Left colon (tissue), 2 donors: ENCODE data around the gene NPB. TPM values are rescaled to one million over a fixed set of nuclear protein-coding genes. Genes with fewer than 3 reads are reported as not detected.
A peak's percentile ranks its signal among the peaks of the same experiment; 100 is the strongest.

Experiments used
- ATAC-seq: fragments of 200-7000 bp; cut with Tn5 transposase; one replicate; pipeline ENCODE4 v1.9.1; 2020; ENCODE audit warnings: mild to moderate bottlenecking, moderate library complexity
- DNase-seq, 2 donors: peaks; one replicate each; pipeline ENCODE4 v3.0.0-alpha.2; 2020
- intact Hi-C, 2 donors: fragments of 100-400 bp; cut with DNase I in 1 of 2; cut with micrococcal nuclease in 1 of 2; formaldehyde crosslinking; loops; one replicate each; pipeline versions ENCODE4 v1.11.2 to v1.14.0; 2022; cut with DNase I, micrococcal nuclease
- total RNA-seq, 2 donors: library from RNA; stranded (reverse); fragmentation: NEBNext Ultra II Directional; extraction: Animal tissue kit (Norgen Biotek cat#: 25700); gene quantifications; one replicate each; pipeline ENCODE4 v1.2.1, GENCODE V29; 2021
- donor health status: DM: no; HTN: no; CAD: no.
- donor health status: DM: yes; HTN: yes; CAD: no.

Gene NPB
- total RNA-seq, 2 donors from 2014 or later = 0.11 TPM; not detected in 1

GRCh38 chr17:81868674-81869220 is 33.3 kb upstream of the NPB start:
- DNase-seq (peak in 1 of 2 donors; percentile 48), ATAC-seq (no peak)
- intact Hi-C loops = no loop called here

DNA sequence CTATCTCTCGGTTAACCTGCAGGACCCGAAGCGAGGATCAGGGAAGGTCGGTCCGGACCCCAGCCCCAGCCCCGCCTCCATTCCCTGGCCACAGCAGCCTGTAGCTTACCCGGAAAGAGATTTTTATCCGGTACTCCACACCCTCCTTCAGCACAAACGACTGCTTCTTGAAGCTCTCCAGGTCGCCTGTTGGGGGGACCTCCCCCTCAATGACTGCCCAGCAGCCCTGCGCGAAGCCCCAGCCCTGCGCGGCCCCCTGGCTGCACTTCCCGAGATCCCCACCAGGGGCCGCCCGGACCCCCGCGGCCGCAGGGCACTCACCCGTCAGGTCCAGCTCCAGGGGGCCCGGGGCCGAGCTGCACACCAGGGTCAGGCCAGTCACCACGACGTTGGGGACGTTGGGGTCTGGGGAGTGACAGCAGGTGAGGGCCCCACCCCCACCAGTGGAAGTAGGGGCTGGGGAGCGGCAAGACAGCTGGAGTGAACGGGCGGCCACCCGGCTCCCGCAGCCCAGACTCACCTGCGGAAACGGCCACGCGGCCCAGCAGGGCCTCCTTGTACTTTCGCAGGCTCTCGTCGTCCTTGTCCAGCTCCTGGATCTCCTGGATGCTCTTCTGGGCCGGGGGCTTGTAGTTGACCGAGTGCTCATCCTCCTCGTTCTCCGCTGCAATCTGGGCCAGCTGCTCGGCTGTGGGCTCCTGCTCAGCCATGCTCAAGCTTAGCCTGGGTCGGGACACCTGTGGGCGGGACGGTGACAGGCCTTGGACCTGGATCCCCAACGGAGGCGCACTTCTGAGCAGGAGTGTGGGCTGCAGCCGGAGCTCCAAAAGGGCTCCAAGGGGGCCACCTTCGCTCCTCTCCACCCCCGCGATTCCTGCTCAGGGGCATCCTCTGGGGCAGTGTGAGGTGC is 32.6 kb upstream of the NPB start:
- ATAC-seq = no peak
- peak in 1 of 2 donors; percentile 51 for DNase-seq
- intact Hi-C loops = no loop called here

DNA sequence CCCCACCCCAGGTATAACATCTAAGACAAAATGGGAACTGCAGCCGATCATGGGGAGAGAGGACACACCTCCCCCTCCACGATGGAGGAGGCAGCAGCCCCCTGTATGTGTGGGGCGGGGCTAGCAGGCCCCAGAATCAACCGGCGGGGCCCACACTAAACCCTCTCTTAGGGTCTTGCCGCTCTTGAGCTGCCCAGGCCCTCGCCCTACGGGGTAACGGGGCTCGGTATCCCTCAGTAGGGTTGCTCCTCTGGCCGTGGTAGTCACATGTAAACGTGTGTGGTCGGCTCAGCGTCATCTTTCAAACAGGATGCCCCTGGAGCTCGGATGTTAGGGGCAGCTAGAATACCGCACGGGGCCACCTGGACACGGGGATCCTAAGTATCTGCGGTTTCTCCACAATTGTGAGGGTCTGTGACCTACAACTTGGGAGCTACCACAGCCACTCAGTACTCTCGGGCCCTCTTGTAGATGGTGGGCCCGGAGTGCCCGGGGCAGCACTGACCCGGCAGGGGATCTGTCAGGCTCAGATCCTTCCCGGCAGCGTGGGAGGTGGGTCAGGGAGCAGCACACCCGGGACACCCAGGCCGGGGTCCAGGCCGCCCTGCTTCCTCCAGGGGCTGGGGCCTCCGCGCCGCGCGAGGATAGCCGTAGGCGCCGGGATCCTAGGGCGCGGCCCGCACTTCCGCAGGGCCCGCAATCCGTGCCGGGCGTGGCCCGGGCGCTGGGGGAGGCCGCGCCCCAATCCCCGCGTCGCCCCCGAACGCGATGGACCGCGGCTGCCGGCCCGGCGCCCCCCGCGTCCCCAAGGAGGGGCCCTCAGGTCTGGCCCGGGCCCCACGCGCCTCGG is 31.7 kb upstream of the NPB start:
- intact Hi-C loops = no loop called here
- ATAC-seq = peak; percentile 22
- peak; percentile 49 to 67 for DNase-seq

DNA sequence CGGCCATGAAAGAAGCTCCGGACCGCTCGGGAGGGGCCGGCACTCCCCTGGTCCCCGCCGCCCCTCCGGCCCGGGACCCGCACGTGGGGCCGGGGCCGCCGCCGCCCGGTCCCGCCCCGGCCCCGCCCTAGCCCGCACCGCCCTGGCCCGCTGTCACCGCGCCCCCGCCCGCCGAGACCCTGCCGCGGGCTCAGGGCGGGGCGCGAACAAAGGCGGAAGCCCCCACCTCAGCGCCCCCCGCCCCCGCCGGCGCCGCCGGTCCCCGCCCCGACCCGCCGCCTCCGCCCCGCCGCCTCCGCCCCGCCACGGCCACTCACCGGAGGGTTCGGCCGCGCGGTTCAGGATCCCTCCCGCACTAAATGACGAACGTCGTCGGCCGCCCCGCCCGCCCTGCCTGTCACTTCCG is 31.1 kb upstream of the NPB start, which contains the start of gene ARHGDIA:
TSS of gene ARHGDIA (minus strand) at position 357 of the 406 bp plus-strand sequence. CDS start 1,407 bp downstream, outside the sequence.
- intact Hi-C loops = no loop called here
- ATAC-seq (peak; percentile 53), DNase-seq (no peak)

- peak; percentile 94 to 97 for DNase-seq
- peak; percentile 30 for ATAC-seq
- intact Hi-C loops = no loop called here
Observed at GRCh38 chr17:81871387-81872230, 30.4 kb upstream of the NPB start.

DNA sequence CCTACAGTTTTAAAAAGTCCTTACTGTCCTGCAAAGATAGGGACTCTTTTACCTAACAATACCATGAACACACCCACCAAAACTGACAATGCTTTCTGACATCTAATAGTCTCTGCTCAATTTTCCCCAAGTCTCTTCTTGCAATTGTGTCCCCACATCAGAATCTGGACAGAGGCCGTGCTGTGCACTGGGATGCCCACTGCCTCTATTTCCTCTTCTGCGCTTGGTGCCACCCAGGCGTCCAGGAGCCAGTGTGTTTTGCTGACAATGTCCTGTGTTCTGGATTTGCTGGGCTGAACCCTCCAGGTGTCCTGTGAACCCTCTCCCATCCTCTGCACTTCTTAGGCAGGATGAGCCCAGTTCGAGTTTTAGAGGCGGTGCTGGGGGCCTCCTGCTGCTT is 24.5 kb upstream of the NPB start:
- DNase-seq = no peak
- intact Hi-C loops = no loop called here
- no peak for ATAC-seq

DNA sequence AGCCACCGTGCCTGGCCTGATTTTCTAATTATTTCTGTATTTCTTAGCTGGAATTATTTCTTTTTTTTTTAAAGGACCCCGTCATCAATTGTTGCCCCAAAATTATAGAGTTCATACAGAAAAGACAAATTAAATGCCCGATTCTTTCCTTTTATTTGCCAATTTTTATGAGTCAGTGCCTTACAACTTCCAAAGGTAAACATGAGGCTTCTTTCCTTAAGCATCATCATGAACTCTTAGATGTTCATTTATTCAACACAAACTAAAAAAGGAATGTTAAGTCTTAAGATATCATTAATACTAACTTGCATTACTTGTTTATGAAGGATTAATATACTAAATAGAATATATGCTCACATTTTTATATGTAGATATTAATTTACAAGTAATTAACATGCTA is 23.7 kb upstream of the NPB start:
- DNase-seq (no peak), ATAC-seq (no peak)
- intact Hi-C loops = no loop called here

GRCh38 chr17:81879121-81879520 is 22.9 kb upstream of the NPB start:
- ATAC-seq (peak; percentile 26), DNase-seq (no peak)
- intact Hi-C loops = no loop called here

GRCh38 chr17:81884520-81884919 is 17.5 kb upstream of the NPB start:
- ATAC-seq (peak; percentile 16), DNase-seq (no peak)
- intact Hi-C loops = no loop called here

GRCh38 chr17:81884968-81885367 is 17.1 kb upstream of the NPB start:
- intact Hi-C loops = no loop called here
- DNase-seq (no peak), ATAC-seq (no peak)

- intact Hi-C loops = no loop called here
- DNase-seq (no peak), ATAC-seq (no peak)
Observed at GRCh38 chr17:81885454-81885853, 16.6 kb upstream of the NPB start.

DNA sequence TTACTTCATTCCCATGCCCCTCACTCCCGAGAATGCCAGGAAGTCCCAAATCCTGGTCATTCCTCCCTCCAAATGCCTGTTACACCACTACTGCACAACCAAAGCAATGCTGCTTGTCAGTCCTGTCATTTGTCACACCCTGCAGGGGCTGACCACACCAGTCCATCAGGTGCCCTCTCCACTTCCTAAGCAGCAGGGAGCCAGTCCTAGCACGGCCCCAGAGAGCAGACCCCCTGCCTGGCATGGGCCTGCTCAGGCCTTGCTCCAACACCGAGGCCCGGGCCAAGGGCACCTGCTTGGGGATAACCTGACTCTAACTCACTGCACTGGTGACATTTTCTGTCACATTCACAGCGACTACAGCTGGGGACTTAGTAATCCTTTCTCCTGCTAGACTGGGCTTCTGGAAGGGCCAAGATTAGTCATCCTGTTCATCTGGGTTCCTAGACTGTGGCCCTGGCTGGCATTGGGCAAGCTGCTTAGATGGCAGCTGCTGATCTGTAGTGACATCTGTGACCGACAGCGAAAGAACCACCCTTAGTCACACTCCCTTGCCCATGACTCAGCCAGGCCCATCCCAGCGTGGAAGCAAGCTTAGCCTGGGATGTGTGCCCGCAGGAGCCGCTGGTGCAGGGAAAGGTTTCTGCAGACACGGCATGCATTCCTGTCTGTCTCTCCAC is 16.0 kb upstream of the NPB start:
- peak; percentile 10 for ATAC-seq
- DNase-seq = no peak
- intact Hi-C loops = no loop called here

- intact Hi-C loops = no loop called here
- ATAC-seq (no peak), DNase-seq (no peak)
Observed at GRCh38 chr17:81888105-81888987, 13.7 kb upstream of the NPB start.

GRCh38 chr17:81888988-81889595 is 12.9 kb upstream of the NPB start:
- intact Hi-C loops = no loop called here
- DNase-seq (no peak), ATAC-seq (no peak)

DNA sequence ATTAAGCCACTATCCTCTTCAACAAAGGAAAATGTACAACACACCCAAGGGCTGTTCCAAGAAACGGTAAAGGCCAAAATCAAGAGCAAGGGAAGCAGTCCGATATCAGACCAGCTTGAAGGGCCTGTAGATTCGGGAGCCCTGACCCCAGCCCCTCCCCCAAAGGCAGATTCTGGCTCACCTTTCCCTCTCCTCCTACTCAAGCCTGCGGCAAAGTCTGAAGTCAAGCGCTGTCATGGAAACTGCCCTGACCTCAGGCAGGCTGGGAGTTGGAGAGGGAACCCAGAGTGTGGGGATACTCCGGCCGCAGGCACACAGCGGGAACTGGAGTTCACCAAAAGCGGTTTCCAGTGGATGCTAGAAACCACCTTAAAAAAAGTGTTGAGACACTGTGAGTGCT is 12.4 kb upstream of the NPB start:
- ATAC-seq (no peak), DNase-seq (no peak)
- intact Hi-C loops = no loop called here

DNA sequence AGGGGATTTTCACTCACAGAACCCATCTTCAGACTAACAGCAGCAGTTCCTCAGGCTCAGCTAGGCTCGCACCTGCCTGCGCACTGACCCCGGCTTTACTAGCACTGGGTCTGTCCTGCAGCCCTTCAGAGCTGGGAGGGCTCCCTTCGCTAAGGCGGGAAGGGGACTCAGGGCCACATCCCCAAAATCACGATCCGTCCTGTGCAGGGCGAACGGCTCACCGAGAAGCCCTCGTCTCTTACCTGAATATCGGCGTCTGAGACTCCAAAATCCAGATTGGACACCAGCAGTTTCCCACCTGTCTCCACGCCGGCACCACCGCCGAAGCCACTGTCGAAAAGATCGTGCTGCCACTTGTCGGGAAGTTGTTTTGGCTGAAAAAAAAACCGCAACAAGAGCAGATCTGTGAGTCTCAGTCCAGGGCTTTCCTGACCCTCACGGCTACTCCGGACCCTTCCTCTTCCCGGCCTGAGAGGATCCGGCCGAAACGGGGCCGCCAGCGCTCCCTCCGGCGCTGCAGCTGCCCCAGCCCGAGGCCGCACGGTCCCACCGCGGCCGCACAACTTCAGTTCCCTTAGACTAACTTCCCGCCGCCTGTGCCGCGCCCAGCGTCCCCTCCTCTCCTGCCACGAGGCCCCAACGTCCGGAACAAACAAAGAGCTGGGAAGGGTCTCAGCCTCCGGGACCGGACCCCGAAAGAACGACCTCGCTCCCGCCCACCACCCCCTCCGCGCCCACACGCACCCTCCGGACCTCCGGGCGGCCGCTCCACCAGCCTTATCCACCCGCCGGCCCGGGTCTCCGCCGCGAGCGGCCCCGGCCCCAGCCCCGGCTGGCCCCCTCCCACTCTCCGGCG is 11.4 kb upstream of the NPB start:
- DNase-seq = no peak
- intact Hi-C loops = no loop called here
- no peak for ATAC-seq
